Prostate gland (tissue), 2 donors: ENCODE measurements around the gene TFAM.

Experiments
- POLR2A ChIP-seq: fragments of 450-650 bp; IDR thresholded peaks from one replicate; pipeline ENCODE4 v1.6.1; 2016; ENCODE audit warnings: antibody characterized with exemption, mild to moderate bottlenecking
- TF ChIP-seq, protein P1 (sequence below), 4 experiments: fragments of 200-600 bp in 2 of 4; fragments of 450-650 bp in 2 of 4; sonication (generic) in 2 of 4; IDR thresholded peaks; 1 replicate in 3 of 4; 2 replicates in 1 of 4; pipeline ENCODE4 v1.5.1; 2016 to 2019; ENCODE audit warnings: antibody characterized with exemption in 4 of 4, mild to moderate bottlenecking in 2 of 4, moderate library complexity in 2 of 4

DNA sequence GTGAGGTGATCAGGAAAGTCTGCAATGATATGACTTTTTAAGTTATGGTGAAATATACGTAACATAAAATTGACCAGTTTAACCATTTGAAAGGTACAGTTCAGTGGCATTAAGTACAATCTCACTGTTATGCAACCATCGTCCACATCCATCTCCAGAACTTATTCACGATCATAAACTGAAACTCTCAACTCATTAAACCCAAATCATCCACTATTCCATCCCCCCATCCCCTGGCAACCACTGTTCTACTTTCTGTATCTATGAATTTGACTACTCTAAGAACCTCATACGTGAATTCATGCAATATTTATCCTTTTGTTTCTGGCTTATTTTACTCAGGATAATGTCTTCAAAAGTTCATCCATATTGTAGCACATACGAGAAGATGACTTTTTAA is 48.4 kb downstream of the TFAM start:
- TF ChIP-seq, protein P1, sequence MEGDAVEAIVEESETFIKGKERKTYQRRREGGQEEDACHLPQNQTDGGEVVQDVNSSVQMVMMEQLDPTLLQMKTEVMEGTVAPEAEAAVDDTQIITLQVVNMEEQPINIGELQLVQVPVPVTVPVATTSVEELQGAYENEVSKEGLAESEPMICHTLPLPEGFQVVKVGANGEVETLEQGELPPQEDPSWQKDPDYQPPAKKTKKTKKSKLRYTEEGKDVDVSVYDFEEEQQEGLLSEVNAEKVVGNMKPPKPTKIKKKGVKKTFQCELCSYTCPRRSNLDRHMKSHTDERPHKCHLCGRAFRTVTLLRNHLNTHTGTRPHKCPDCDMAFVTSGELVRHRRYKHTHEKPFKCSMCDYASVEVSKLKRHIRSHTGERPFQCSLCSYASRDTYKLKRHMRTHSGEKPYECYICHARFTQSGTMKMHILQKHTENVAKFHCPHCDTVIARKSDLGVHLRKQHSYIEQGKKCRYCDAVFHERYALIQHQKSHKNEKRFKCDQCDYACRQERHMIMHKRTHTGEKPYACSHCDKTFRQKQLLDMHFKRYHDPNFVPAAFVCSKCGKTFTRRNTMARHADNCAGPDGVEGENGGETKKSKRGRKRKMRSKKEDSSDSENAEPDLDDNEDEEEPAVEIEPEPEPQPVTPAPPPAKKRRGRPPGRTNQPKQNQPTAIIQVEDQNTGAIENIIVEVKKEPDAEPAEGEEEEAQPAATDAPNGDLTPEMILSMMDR (IDR thresholded peaks at IDR 0.05) = no peak
- no peak for TF ChIP-seq POLR2A
